OCI-LY1 (cell line): ENCODE results near the gene PDIK1L.

ENCODE experiments used
- H2AFZ ChIP-seq: fragments of 200-600 bp; sonication (generic), shearing (Covaris generic); 2 replicates; pipeline ENCODE4 v1.6.0; 2014; ENCODE audit warnings: antibody characterized with exemption, mild to moderate bottlenecking, low read length
- H3F3A ChIP-seq: fragments of 200-600 bp; sonication (generic), shearing (Covaris generic); 2 replicates; pipeline ENCODE4 v1.6.0; 2014; ENCODE audit warnings: mild to moderate bottlenecking, antibody characterized with exemption, low read length, moderate library complexity; ENCODE audit not compliant: insufficient read depth
- H3K27ac ChIP-seq: fragments of 200-600 bp; sonication (generic); 2 replicates; pipeline ENCODE4 v1.5.1; 2014; ENCODE audit warnings: low read length, mixed run types, mild to moderate bottlenecking, low read depth; ENCODE audit not compliant: poor library complexity, severe bottlenecking
- H3K27me3 ChIP-seq: fragments of 200-600 bp; sonication (generic); 2 replicates; pipeline ENCODE4 v1.6.0; 2014; ENCODE audit warnings: antibody characterized with exemption, mild to moderate bottlenecking, low read length, moderate library complexity; ENCODE audit not compliant: insufficient read depth
- H3K36me3 ChIP-seq: fragments of 200-600 bp; sonication (generic); 2 replicates; pipeline ENCODE4 v1.6.1; 2014; ENCODE audit warnings: mild to moderate bottlenecking, antibody characterized with exemption, low read length, moderate library complexity, mixed read lengths; ENCODE audit not compliant: insufficient read depth
- H3K4me1 ChIP-seq: fragments of 200-600 bp; sonication (generic); 2 replicates; pipeline ENCODE4 v1.5.1; 2014; ENCODE audit warnings: mild to moderate bottlenecking, low read length, moderate library complexity; ENCODE audit not compliant: insufficient read depth, severe bottlenecking
- H3K4me2 ChIP-seq: fragments of 200-600 bp; sonication (generic), shearing (Covaris generic); 2 replicates; pipeline ENCODE4 v1.6.1; 2014; ENCODE audit warnings: low read length
- H3K4me3 ChIP-seq: fragments of 200-600 bp; sonication (generic); 2 replicates; pipeline ENCODE4 v1.5.1; 2014; ENCODE audit warnings: low read length, low read depth, mild to moderate bottlenecking, mixed read lengths; ENCODE audit not compliant: poor library complexity, severe bottlenecking
- H3K79me2 ChIP-seq: fragments of 200-600 bp; shearing (Covaris generic); 2 replicates; pipeline ENCODE4 v1.6.1; 2016; ENCODE audit warnings: mixed run types, low read length, mixed read lengths; ENCODE audit not compliant: insufficient read depth
- H3K9ac ChIP-seq: fragments of 200-600 bp; sonication (generic), shearing (Covaris generic); 2 replicates; pipeline ENCODE4 v1.6.1; 2014; ENCODE audit warnings: mild to moderate bottlenecking, low read length, mixed read lengths
- H3K9me2 ChIP-seq: fragments of 200-600 bp; sonication (generic), shearing (Covaris generic); 2 replicates; pipeline ENCODE4 v1.6.1; 2014; ENCODE audit warnings: low read depth, mild to moderate bottlenecking, low read length, mixed read lengths
- H3K9me3 ChIP-seq: fragments of 200-600 bp; shearing (Covaris generic); 2 replicates; pipeline ENCODE4 v1.6.1; 2014; ENCODE audit warnings: low read length, mixed read lengths
- H4K20me1 ChIP-seq: fragments of 200-600 bp; sonication (generic), shearing (Covaris generic); 2 replicates; pipeline ENCODE4 v1.6.0; 2016; ENCODE audit warnings: mild to moderate bottlenecking, low read length; ENCODE audit not compliant: insufficient read depth
- EZH2 ChIP-seq: fragments of 200-600 bp; sonication (generic), shearing (Covaris generic); IDR thresholded peaks from 2 replicates; pipeline ENCODE4 v1.8.0; 2017; ENCODE audit warnings: borderline replicate concordance, mixed run types, mild to moderate bottlenecking, antibody characterized with exemption, low read length, moderate library complexity, mixed read lengths
- TF ChIP-seq, protein P1 (sequence below): fragments of 200-600 bp; sonication (generic), shearing (Covaris generic); IDR thresholded peaks from 2 replicates; pipeline ENCODE4 v1.5.1; 2017; ENCODE audit warnings: mild to moderate bottlenecking, antibody characterized with exemption, low read length, moderate library complexity, mixed read lengths

PDIK1L gene

DNA sequence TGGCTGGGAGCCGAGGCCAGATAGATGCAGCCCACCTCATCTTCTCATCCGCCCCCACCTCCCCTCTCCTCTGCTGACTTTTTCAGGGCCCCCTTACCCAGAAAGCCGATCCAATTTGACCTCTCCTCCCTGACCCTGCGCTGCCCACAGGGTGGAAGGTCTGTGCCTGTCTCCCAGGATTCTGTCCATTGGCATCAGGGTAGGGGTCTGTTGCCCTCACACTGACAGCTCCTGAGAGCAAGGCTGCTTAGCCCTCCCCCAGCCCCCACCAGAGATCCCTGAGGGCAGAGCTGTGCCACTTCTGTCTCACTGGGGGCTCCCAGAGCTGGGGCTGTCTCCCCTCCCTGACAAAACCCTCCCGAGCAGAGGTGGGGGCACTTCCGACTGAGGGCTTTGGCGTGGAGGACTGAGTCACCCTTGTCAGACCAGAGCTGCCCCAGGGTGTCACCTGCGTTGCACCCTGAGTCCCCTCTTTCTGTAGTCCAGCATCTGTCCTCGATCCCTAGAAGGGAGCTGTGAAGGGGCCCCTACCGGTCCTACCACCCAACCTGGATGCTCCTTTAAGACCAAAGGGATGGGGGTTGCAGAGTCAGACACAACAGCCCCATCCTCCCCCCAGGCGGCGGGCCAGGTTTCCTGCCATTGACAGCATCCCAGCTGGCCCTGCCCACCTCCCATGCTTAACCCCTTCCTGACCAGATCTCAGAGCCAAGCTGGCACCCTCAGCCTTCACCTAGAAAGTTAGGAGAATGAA lies 44.8 kb downstream of the PDIK1L start:
- Histone ChIP-seq H3K4me3 (no peak overlapping the region), H3K4me1 (no peaks in the 10 kb centered on the region), H4K20me1 (no peaks in the 10 kb centered on the region), H3K9ac (no peak overlapping the region), H3K9me2 (no peaks in the 10 kb centered on the region), H3K36me3 (no peaks in the 10 kb centered on the region), H3K4me2 (no peak overlapping the region), H3K9me3 (no peaks in the 10 kb centered on the region), H2AFZ (no peak overlapping the region), H3K27ac (no peak overlapping the region), H3K79me2 (no peaks in the 10 kb centered on the region), H3F3A (no peaks in the 10 kb centered on the region), H3K27me3 (peaks cover 10% of the 10 kb centered on the region; the same call in 1 of the 2 replicates)
- TF ChIP-seq, protein P1, sequence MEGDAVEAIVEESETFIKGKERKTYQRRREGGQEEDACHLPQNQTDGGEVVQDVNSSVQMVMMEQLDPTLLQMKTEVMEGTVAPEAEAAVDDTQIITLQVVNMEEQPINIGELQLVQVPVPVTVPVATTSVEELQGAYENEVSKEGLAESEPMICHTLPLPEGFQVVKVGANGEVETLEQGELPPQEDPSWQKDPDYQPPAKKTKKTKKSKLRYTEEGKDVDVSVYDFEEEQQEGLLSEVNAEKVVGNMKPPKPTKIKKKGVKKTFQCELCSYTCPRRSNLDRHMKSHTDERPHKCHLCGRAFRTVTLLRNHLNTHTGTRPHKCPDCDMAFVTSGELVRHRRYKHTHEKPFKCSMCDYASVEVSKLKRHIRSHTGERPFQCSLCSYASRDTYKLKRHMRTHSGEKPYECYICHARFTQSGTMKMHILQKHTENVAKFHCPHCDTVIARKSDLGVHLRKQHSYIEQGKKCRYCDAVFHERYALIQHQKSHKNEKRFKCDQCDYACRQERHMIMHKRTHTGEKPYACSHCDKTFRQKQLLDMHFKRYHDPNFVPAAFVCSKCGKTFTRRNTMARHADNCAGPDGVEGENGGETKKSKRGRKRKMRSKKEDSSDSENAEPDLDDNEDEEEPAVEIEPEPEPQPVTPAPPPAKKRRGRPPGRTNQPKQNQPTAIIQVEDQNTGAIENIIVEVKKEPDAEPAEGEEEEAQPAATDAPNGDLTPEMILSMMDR, result no peak
- no peak for TF ChIP-seq EZH2

DNA sequence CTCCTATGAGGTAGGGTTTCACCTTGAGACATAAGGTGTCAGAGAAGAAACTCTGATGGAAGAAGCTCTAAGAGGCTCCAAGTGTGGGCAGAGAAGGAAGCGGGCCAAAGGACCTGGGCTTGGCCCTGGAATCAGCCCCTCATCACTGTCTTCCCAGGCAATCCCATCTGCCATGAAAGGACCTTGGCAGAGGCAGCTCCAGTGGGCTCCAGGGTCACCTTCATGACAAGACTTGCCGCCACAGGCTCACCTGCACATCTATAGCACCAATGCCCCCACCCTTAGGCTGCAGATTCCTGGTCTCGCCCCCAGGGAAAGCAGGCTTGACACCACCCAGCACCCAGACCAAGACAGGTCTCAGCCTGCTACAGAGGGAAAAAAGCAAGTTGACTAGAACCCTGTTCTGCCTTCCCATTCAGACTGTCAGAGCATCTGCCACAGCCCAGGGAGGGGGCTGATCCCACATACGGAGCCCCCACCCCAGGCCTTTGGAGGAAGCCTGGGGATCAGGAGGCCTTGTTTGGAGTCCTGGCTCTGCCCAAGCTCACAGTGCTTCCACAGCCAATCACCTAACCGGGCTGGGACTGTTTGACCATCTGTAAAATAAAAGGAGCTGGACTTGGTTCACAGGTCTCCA lies 46.8 kb downstream of the PDIK1L start:
- no peaks in the 10 kb centered on the region for H3K36me3 ChIP-seq
- no peaks in the 10 kb centered on the region for H4K20me1 ChIP-seq
- no peaks in the 10 kb centered on the region for H3K79me2 ChIP-seq
- no peak overlapping the region for H2AFZ ChIP-seq
- no peak overlapping the region for H3K4me2 ChIP-seq
- no peaks in the 10 kb centered on the region for H3K9me3 ChIP-seq
- no peak overlapping the region for H3K9ac ChIP-seq
- H3F3A ChIP-seq, result no peaks in the 10 kb centered on the region
- no peaks in the 10 kb centered on the region for H3K9me2 ChIP-seq
- no peaks in the 10 kb centered on the region for H3K4me1 ChIP-seq
- TF ChIP-seq, protein P1, result no peak
- TF ChIP-seq EZH2, result no peak
- peaks cover 10% of the 10 kb centered on the region; the same call in 1 of the 2 replicates for H3K27me3 ChIP-seq
- no peak overlapping the region for H3K27ac ChIP-seq
- no peak overlapping the region for H3K4me3 ChIP-seq

DNA sequence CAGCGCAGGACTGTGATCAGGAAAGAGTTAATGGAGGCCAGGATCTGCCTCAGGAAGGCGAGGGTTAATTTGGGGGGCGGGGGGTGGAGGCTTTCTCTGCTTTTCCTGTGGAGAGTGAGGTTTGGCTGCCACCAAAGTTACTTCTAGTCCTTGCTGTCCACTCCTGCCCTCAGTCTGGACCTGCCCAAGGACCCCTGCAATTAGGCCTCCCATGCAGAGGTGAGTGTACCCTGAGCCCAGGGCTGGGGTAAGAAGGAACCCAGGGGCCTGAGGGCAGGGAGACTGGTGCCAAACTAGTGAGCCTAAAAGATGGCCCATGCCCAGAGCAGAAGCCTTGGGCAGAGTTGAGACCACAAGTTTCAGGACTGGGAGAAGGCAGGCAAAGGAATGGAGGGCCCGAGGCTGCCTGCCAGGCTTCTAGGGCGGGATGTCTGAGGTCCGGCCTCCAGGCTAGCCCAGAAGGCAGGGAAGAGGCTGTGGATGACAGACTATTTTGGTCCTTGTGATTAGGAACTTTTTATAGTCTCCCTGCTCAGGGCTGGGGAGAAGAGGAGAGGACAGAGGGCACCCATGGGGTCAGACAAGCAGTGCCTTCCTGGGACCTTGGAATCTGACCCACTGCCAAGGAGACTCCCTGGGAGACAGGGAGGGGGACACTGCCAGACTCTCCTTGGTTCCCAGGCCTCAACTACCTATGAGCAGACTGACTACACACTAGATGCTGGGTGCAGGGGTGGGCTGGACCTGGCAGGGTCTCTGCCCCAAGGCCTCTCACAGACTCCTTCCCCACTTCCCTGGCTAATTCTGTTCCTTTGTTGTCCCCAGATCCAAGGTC lies 47.5 kb downstream of the PDIK1L start, which contains the start of gene FAM110D:
Gene FAM110D, plus strand, starts transcription at position 172 of the 835 bp plus-strand sequence. CDS start 2,213 bp downstream, outside the sequence.
- H3F3A ChIP-seq, result no peaks in the 10 kb centered on the region
- H3K4me1 ChIP-seq, result peaks cover 6% of the 10 kb centered on the region

More for the DNA sequence above, 47.5 kb downstream of the PDIK1L start, which contains the start of gene FAM110D:
- Histone ChIP-seq H3K27ac (no peak within 1 kb of the TSS), H3K79me2 (no peaks in the 10 kb centered on the region), H3K4me3 (no peak within 1 kb of the TSS), H2AFZ (no peak within 1 kb of the TSS), H3K9me3 (no peaks in the 10 kb centered on the region), H3K9me2 (no peaks in the 10 kb centered on the region), H3K27me3 (peaks cover 13% of the 10 kb centered on the region; the same call in 1 of the 2 replicates), H3K4me2 (no peak within 1 kb of the TSS), H4K20me1 (no peaks in the 10 kb centered on the region), H3K9ac (no peak within 1 kb of the TSS), H3K36me3 (no peaks in the 10 kb centered on the region)
- TF ChIP-seq EZH2, result no peak
- TF ChIP-seq, protein P1, result no peak
